ENCODE results near the gene HOMER2. TPM values are rescaled to one million over a fixed set of nuclear protein-coding genes. Genes with fewer than 3 reads are reported as not detected.

Gene HOMER2
- total RNA-seq, 2 experiments from 2014 or later = 5.6 TPM

DNA sequence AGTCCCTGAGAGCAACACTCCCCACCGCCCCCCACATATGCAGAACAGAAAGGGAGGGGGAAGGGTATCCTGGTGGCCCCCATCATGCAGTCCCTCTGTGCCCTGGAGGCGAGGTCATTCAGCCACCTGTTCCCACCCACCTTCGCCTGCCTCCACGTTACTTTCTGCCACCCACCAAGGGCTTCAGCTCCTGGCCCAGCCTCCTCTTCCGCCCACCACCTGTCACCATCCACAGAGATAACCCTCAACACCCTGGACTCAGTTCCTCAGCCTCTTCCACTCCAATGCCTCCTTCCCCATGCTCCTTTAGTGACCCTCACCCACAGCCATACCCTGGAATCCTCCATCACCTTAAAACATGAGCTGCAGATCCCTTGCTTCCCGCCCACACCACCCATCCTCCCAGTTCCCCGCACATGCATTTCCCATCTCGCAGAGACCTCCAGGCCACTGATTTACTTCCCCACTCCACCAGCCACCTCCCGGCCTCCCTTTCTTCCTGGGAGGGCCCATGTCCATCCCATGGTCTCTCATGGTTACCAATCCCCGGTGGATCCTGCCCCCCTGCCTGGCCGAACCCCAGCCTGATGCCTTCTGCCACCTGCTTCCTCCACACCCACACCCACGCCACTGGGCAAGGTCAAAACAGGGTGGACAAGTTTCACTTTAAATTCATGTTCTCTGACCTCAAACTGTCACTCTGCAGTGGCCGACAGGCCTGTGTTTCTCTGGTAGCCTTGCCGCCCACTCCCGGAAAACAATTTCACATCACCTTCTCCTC is 18.2 kb downstream of the HOMER2 start:
- BruUV-seq (replicated peaks) = no TSS peak
- no peak for TF ChIP-seq EZH2phosphoT487 (IDR thresholded peaks at IDR 0.05; ENCODE audit: borderline replicate concordance, low read depth, low read length)
- TF ChIP-seq, protein P1, sequence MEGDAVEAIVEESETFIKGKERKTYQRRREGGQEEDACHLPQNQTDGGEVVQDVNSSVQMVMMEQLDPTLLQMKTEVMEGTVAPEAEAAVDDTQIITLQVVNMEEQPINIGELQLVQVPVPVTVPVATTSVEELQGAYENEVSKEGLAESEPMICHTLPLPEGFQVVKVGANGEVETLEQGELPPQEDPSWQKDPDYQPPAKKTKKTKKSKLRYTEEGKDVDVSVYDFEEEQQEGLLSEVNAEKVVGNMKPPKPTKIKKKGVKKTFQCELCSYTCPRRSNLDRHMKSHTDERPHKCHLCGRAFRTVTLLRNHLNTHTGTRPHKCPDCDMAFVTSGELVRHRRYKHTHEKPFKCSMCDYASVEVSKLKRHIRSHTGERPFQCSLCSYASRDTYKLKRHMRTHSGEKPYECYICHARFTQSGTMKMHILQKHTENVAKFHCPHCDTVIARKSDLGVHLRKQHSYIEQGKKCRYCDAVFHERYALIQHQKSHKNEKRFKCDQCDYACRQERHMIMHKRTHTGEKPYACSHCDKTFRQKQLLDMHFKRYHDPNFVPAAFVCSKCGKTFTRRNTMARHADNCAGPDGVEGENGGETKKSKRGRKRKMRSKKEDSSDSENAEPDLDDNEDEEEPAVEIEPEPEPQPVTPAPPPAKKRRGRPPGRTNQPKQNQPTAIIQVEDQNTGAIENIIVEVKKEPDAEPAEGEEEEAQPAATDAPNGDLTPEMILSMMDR (conservative IDR thresholded peaks at IDR 0.05; ENCODE audit: low read length) = no peak
- POLR2A ChIA-PET = no interaction called here
- no peak overlapping the region for H2AFZ ChIP-seq (ENCODE audit: low read length)
- no peak overlapping the region for H3K4me3 ChIP-seq (ENCODE audit: low read depth, low read length, poor library complexity, severe bottlenecking)
- CTCF ChIA-PET (ENCODE audit: unreplicated experiment) = no interaction called here
- no peaks in the 10 kb centered on the region for H3K4me1 ChIP-seq (ENCODE audit: insufficient read depth, low read length, poor library complexity, severe bottlenecking)
- no peak for DNase-seq (ENCODE audit: low spot score)
- no peak overlapping the region for H3K27ac ChIP-seq (ENCODE audit: low read depth, low read length, poor library complexity, severe bottlenecking)
- H3K79me2 ChIP-seq (ENCODE audit: insufficient read depth, low read depth, low read length) = no peaks in the 10 kb centered on the region
- intact Hi-C loops (cut with micrococcal nuclease; ENCODE audit: unreplicated experiment) = no loop called here
- H3K36me3 ChIP-seq (ENCODE audit: insufficient read depth, low read length) = no peaks in the 10 kb centered on the region
- no peak overlapping the region for H3K4me2 ChIP-seq (ENCODE audit: low read length)
- H3K9me3 ChIP-seq (ENCODE audit: low read length) = no peaks in the 10 kb centered on the region
- H3K9me2 ChIP-seq (ENCODE audit: insufficient read depth, low read length) = no peaks in the 10 kb centered on the region
- H4K20me1 ChIP-seq (ENCODE audit: insufficient read depth, low read length) = no peaks in the 10 kb centered on the region

DNA sequence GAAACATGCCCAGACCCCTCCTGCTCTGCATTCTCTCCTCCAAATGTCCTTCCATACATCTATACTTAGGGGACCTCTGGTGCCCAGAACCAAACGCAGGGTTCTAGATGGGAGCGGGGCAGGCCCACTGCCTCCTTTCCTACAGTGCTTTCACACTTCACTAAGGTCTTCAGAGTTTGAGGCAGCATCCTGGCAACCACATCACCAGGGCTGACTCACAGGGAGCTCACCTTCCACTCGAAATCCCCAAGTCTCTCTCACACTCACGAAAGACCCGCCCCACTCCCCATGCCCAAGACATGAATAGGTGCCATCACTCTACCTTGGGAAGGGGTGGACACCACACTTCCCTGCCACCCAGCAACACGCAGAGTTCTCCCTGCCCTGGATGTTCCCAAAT is 18.9 kb downstream of the HOMER2 start:
- ChIA-PET CTCF (ENCODE audit: unreplicated experiment) (no interaction called here), POLR2A (interaction anchor here (0.5 kb wide), 1 partner anchor 65 kb away, joined by 3 read pairs; no protein-coding TSS in a partner anchor)
- H3K36me3 ChIP-seq (ENCODE audit: insufficient read depth, low read length) = no peaks in the 10 kb centered on the region
- TF ChIP-seq, protein P1 (conservative IDR thresholded peaks at IDR 0.05; ENCODE audit: low read length) = no peak
- TF ChIP-seq EZH2phosphoT487 (IDR thresholded peaks at IDR 0.05; ENCODE audit: borderline replicate concordance, low read depth, low read length) = no peak
- H3K4me1 ChIP-seq (ENCODE audit: insufficient read depth, low read length, poor library complexity, severe bottlenecking) = no peaks in the 10 kb centered on the region
- no peak for DNase-seq (ENCODE audit: low spot score)
- no peak overlapping the region for H2AFZ ChIP-seq (ENCODE audit: low read length)
- H3K27ac ChIP-seq (ENCODE audit: low read depth, low read length, poor library complexity, severe bottlenecking) = no peak overlapping the region
- no peak overlapping the region for H3K4me2 ChIP-seq (ENCODE audit: low read length)
- no peak overlapping the region for H3K4me3 ChIP-seq (ENCODE audit: low read depth, low read length, poor library complexity, severe bottlenecking)
- no peaks in the 10 kb centered on the region for H3K9me3 ChIP-seq (ENCODE audit: low read length)
- intact Hi-C loops (cut with micrococcal nuclease; ENCODE audit: unreplicated experiment) = no loop called here
- H4K20me1 ChIP-seq (ENCODE audit: insufficient read depth, low read length) = no peaks in the 10 kb centered on the region
- no peaks in the 10 kb centered on the region for H3K9me2 ChIP-seq (ENCODE audit: insufficient read depth, low read length)
- H3K79me2 ChIP-seq (ENCODE audit: insufficient read depth, low read depth, low read length) = no peaks in the 10 kb centered on the region
- no TSS peak for BruUV-seq (replicated peaks)

DNA sequence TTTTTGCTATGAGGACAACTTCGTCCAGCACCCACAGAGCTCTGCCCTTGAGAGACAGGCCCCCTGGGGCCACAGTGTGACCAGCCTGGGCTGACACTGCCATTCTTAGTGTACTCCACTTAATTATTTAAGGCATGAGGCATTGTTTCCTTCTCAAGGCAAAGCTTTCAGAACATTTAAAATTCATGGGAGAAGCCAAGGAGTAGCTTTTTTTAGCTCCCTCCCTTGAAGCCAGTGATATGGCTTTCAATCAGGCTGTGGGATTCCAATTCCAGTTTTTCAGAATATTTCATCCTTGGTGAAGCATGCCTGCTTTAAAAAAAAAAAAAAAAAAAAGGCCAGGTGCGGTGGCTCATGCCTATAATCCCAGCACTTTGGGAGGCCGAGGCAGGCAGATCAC is 21.3 kb downstream of the HOMER2 start:
- Histone ChIP-seq H3K4me2 (ENCODE audit: low read length) (no peak overlapping the region), H3K4me1 (ENCODE audit: insufficient read depth, low read length, poor library complexity, severe bottlenecking) (no peaks in the 10 kb centered on the region), H2AFZ (ENCODE audit: low read length) (no peak overlapping the region), H4K20me1 (ENCODE audit: insufficient read depth, low read length) (no peaks in the 10 kb centered on the region), H3K79me2 (ENCODE audit: insufficient read depth, low read depth, low read length) (no peaks in the 10 kb centered on the region), H3K9me3 (ENCODE audit: low read length) (no peaks in the 10 kb centered on the region), H3K27ac (ENCODE audit: low read depth, low read length, poor library complexity, severe bottlenecking) (no peak overlapping the region), H3K4me3 (ENCODE audit: low read depth, low read length, poor library complexity, severe bottlenecking) (no peak overlapping the region), H3K36me3 (ENCODE audit: insufficient read depth, low read length) (no peaks in the 10 kb centered on the region), H3K9me2 (ENCODE audit: insufficient read depth, low read length) (no peaks in the 10 kb centered on the region)
- intact Hi-C loops (cut with micrococcal nuclease; ENCODE audit: unreplicated experiment) = no loop called here
- ChIA-PET POLR2A (no interaction called here), CTCF (ENCODE audit: unreplicated experiment) (interaction anchor here (1.4 kb wide), 1 partner anchor 12 kb away, joined by 8 read pairs; no protein-coding TSS in a partner anchor)
- DNase-seq (ENCODE audit: low spot score) = no peak
- TF ChIP-seq, protein P1 (conservative IDR thresholded peaks at IDR 0.05; ENCODE audit: low read length) = no peak
- no peak for TF ChIP-seq EZH2phosphoT487 (IDR thresholded peaks at IDR 0.05; ENCODE audit: borderline replicate concordance, low read depth, low read length)
- BruUV-seq (replicated peaks) = no TSS peak
